H1 (cell line): ENCODE measurements around the gene RBBP6. TPM values are rescaled to one million over a fixed set of nuclear protein-coding genes. Genes with fewer than 3 reads are reported as not detected.

ENCODE experiments used
- CTCF ChIA-PET: fragments of 300-600 bp; sonication (Branson Sonifier 250); formaldehyde crosslinking; loops from one replicate; lab custom pipeline; 2021; ENCODE audit not compliant: partially characterized antibody; lab: Charles Lee
- POLR2A ChIA-PET: fragments of 300-600 bp; sonication (Branson Sonifier 250); formaldehyde crosslinking; loops from one replicate; lab custom pipeline; 2021; ENCODE audit warnings: inconsistent platforms; ENCODE audit not compliant: partially characterized antibody; lab: Charles Lee
- DNase-seq, 2 experiments: peaks; one replicate each; pipeline versions ENCODE4 v3.0.0 to v3.0.0-alpha.2; 2010 to 2022; ENCODE audit warnings: low spot score in 2 of 2, low read depth in 1 of 2, mixed read lengths in 1 of 2
- FAIRE-seq: peaks from 2 replicates; lab custom pipeline; 2011; peaks lifted over from hg19 to GRCh38; lab: Jason Lieb, UNC
- H2AFZ ChIP-seq: 2 replicates; pipeline ENCODE4 v1.8.1; 2012; ENCODE audit warnings: low read length, inconsistent platforms
- H2AK5ac ChIP-seq: 2 replicates; pipeline ENCODE4 v1.6.1; 2013; ENCODE audit warnings: low read depth, low read length
- H2BK120ac ChIP-seq: replicated peaks from 2 replicates; pipeline ENCODE3; 2013; ENCODE audit warnings: low read depth, low read length, inconsistent platforms
- H2BK12ac ChIP-seq: 2 replicates; pipeline ENCODE4 v1.6.1; 2013; ENCODE audit warnings: low read depth, low read length
- H2BK15ac ChIP-seq: 2 replicates; pipeline ENCODE4 v1.6.1; 2013; ENCODE audit warnings: low read length
- H2BK20ac ChIP-seq: 2 replicates; pipeline ENCODE4 v1.6.1; 2013; ENCODE audit warnings: low read length
- H2BK5ac ChIP-seq: 2 replicates; pipeline ENCODE4 v1.6.1; 2013; ENCODE audit warnings: low read depth, low read length
- H3K14ac ChIP-seq: 2 replicates; pipeline ENCODE4 v1.6.1; 2013; ENCODE audit warnings: inconsistent platforms; ENCODE audit not compliant: insufficient read length
- H3K18ac ChIP-seq: 2 replicates; pipeline ENCODE4 v1.6.1; 2013; ENCODE audit warnings: low read length; ENCODE audit errors: extremely low read depth
- H3K23ac ChIP-seq: 2 replicates; pipeline ENCODE4 v1.6.1; 2013; ENCODE audit warnings: inconsistent platforms; ENCODE audit not compliant: insufficient read length
- H3K23me2 ChIP-seq: 2 replicates; pipeline ENCODE4 v1.6.1; 2013; ENCODE audit warnings: low read depth, low read length
- H3K27ac ChIP-seq: 2 replicates; pipeline ENCODE4 v1.6.1; 2011; ENCODE audit warnings: low read depth, low read length, inconsistent platforms
- H3K27me3 ChIP-seq, 4 experiments: replicated peaks in 1 of 4; 1 replicate in 1 of 4; 2 replicates in 3 of 4; pipeline versions ENCODE4 v1.6.1 to v1.8.1; 2011 to 2013; ENCODE audit warnings: low read length in 3 of 4, mild to moderate bottlenecking in 3 of 4, inconsistent platforms in 2 of 4, mixed read lengths in 2 of 4, moderate library complexity in 1 of 4; ENCODE audit not compliant: control insufficient read depth in 3 of 4, insufficient read depth in 3 of 4; ENCODE audit errors: extremely low read depth in 1 of 4
- H3K36me3 ChIP-seq, 4 experiments: 2 replicates each; pipeline versions ENCODE4 v1.6.1 to v1.8.1; 2011 to 2013; ENCODE audit warnings: mild to moderate bottlenecking in 4 of 4, low read length in 3 of 4, moderate library complexity in 2 of 4, control low read depth in 1 of 4, inconsistent platforms in 1 of 4; ENCODE audit not compliant: insufficient read depth in 4 of 4, control insufficient read depth in 2 of 4
- H3K4ac ChIP-seq: replicated peaks from 2 replicates; pipeline ENCODE3; 2013; ENCODE audit warnings: low read length, low read depth, mixed read lengths, inconsistent platforms; ENCODE audit not compliant: insufficient read length
- H3K4me1 ChIP-seq, 4 experiments: replicated peaks in 1 of 4; 1 replicate in 1 of 4; 2 replicates in 3 of 4; pipeline versions ENCODE4 v1.6.1 to v1.8.1; 2011 to 2013; ENCODE audit warnings: low read length in 3 of 4, inconsistent platforms in 2 of 4, mixed read lengths in 1 of 4; ENCODE audit not compliant: insufficient read depth in 4 of 4, control insufficient read depth in 3 of 4
- H3K4me2 ChIP-seq, 2 experiments: 2 replicates each; pipeline versions ENCODE4 v1.6.1 to v1.8.1; 2011 to 2013; ENCODE audit warnings: low read depth in 2 of 2, low read length in 2 of 2, control low read depth in 1 of 2, inconsistent platforms in 1 of 2, mild to moderate bottlenecking in 1 of 2; ENCODE audit not compliant: insufficient read depth in 1 of 2
- H3K4me3 ChIP-seq, 4 experiments: fragments of 200-600, 300-600 bp in 1 of 4; sonication (generic), shearing (Covaris generic), sonication (Bioruptor Twin) in 1 of 4; 2 replicates each; pipeline versions ENCODE4 v1.5.1 to v1.8.1; 2011 to 2016; ENCODE audit warnings: low read length in 4 of 4, low read depth in 3 of 4, control low read depth in 2 of 4, inconsistent platforms in 2 of 4, mild to moderate bottlenecking in 2 of 4, mixed read lengths in 1 of 4, moderate library complexity in 1 of 4; ENCODE audit not compliant: insufficient read depth in 2 of 4; ENCODE audit errors: extremely low read depth in 1 of 4
- H3K56ac ChIP-seq: replicated peaks from 2 replicates; pipeline ENCODE3; 2013; ENCODE audit warnings: low read depth, mild to moderate bottlenecking, mixed read lengths, low read length, inconsistent platforms; ENCODE audit not compliant: insufficient read length
- H3K79me1 ChIP-seq: 2 replicates; pipeline ENCODE4 v1.6.1; 2013; ENCODE audit warnings: low read depth, low read length, control low read depth
- H3K79me2 ChIP-seq, 2 experiments: 2 replicates each; pipeline versions ENCODE4 v1.6.1 to v1.8.1; 2012 to 2013; ENCODE audit warnings: low read length in 2 of 2, mild to moderate bottlenecking in 2 of 2, inconsistent platforms in 1 of 2; ENCODE audit not compliant: insufficient read depth in 2 of 2, control insufficient read depth in 1 of 2
- H3K9ac ChIP-seq, 4 experiments: replicated peaks in 1 of 4; 1 replicate in 1 of 4; 2 replicates in 3 of 4; pipeline versions ENCODE4 v1.6.1 to v1.8.1; 2011 to 2013; ENCODE audit warnings: low read depth in 3 of 4, low read length in 3 of 4, control low read depth in 2 of 4, mild to moderate bottlenecking in 2 of 4, moderate library complexity in 2 of 4, inconsistent platforms in 1 of 4; ENCODE audit errors: extremely low read depth in 1 of 4
- H3K9me3 ChIP-seq, 2 experiments: 2 replicates each; pipeline versions ENCODE4 v1.6.1 to v1.8.1; 2012 to 2013; ENCODE audit warnings: mild to moderate bottlenecking in 2 of 2, moderate library complexity in 2 of 2, control low read depth in 1 of 2, inconsistent platforms in 1 of 2, low read depth in 1 of 2, low read length in 1 of 2, mixed read lengths in 1 of 2; ENCODE audit not compliant: insufficient read depth in 2 of 2
- H4K20me1 ChIP-seq, 2 experiments: replicated peaks in 1 of 2; 2 replicates each; pipeline versions ENCODE3 to v1.8.1; 2011 to 2013; ENCODE audit warnings: inconsistent platforms in 2 of 2, low read length in 2 of 2, mild to moderate bottlenecking in 1 of 2; ENCODE audit not compliant: insufficient read depth in 2 of 2, control insufficient read depth in 1 of 2
- H4K5ac ChIP-seq: 2 replicates; pipeline ENCODE4 v1.6.1; 2013; ENCODE audit warnings: low read length, low read depth, mixed read lengths, inconsistent platforms; ENCODE audit not compliant: insufficient read length
- H4K8ac ChIP-seq: 2 replicates; pipeline ENCODE4 v1.8.0; 2013; ENCODE audit warnings: mild to moderate bottlenecking, moderate library complexity, low read length, inconsistent platforms; ENCODE audit not compliant: insufficient read depth; ENCODE audit errors: extremely low read depth
- H4K91ac ChIP-seq: replicated peaks from 2 replicates; pipeline ENCODE3; 2013; ENCODE audit warnings: low read length, mixed read lengths, inconsistent platforms; ENCODE audit not compliant: insufficient read length
- ASH2L ChIP-seq: fragments of 200-600, 300-600 bp; sonication (generic); IDR thresholded peaks from one replicate; pipeline ENCODE4 v1.7.1; 2017; ENCODE audit warnings: low read length
- CEBPB ChIP-seq: IDR thresholded peaks from 2 replicates; pipeline ENCODE4 v1.6.1; 2012; ENCODE audit warnings: low read depth, low read length
- EZH2 ChIP-seq: fragments of 200-600 bp; sonication (generic); IDR thresholded peaks from 2 replicates; pipeline ENCODE4 v1.7.1; 2012; ENCODE audit warnings: low read depth, mild to moderate bottlenecking, moderate library complexity, low read length, inconsistent platforms; ENCODE audit not compliant: severe bottlenecking
- WGBS, 2 experiments: shearing (Covaris generic) in 1 of 2; methylation state at CpG; one replicate each; pipeline versions ENCODE4 v1.1.6 to v1.1.7; 2013 to 2015; ENCODE audit warnings: low lambda C conversion rate in 2 of 2, mixed read lengths in 2 of 2, inconsistent platforms in 1 of 2, low coverage in 1 of 2, missing lambda C conversion rate in 1 of 2; ENCODE audit not compliant: insufficient replicate concordance in 2 of 2, insufficient coverage in 1 of 2, insufficient read length in 1 of 2; ENCODE audit errors: extremely low coverage in 1 of 2, missing lambda C conversion rate in 1 of 2; 5-methylcytosine and 5-hydroxymethylcytosine counted together
- polyA plus RNA-seq, 7 experiments: library from polyadenylated mRNA; depleted of rRNA in 3 of 7; stranded (reverse) in 5 of 7; unstranded in 2 of 7; fragments of >200 nt in 5 of 7; fragments of 200-250 nt in 2 of 7; gene quantifications; 1 replicate in 5 of 7; 2 replicates in 1 of 7; 4 replicates in 1 of 7; pipeline versions ENCODE4 v1.2.1 to v1.2.3, GENCODE V29; 2011 to 2013; ENCODE audit warnings: missing spikeins in 2 of 7, mixed read lengths in 2 of 7
- total RNA-seq: library from RNA; stranded (reverse); fragmentation: NEBNext Ultra II Directional; extraction: Animal tissue kit (Norgen Biotek cat#: 25700); gene quantifications from 2 replicates; pipeline ENCODE4 v1.2.1, GENCODE V29; 2021

RBBP6 gene
- total and polyA plus RNA-seq, 2 of the 8 experiments (the other 6 are each of a cell fraction or from before 2014, with no cell fraction given), result 22.5 to 54.5 TPM

GRCh38 chr16:24526701-24527495, 12.5 kb upstream of the RBBP6 start:
- CTCF ChIA-PET, result interaction anchor here (1.2 to 2.5 kb wide), 4 partner anchors 9 to 13 kb away, joined by 3 to 10 read pairs (median 4); partner anchors contain the start of gene RBBP6
- Histone ChIP-seq H3K4ac (no peak overlapping the region), H3K79me1 (no peaks in the 10 kb centered on the region), H3K4me2 (no peak overlapping the region), H4K20me1 (no peaks in the 10 kb centered on the region), H3K79me2 (no peaks in the 10 kb centered on the region), H3K9me3 (no peaks in the 10 kb centered on the region), H2BK120ac (no peak overlapping the region), H3K56ac (no peak overlapping the region), H3K18ac (no peak overlapping the region), H3K9ac (no peak overlapping the region), H3K23me2 (no peaks in the 10 kb centered on the region), H2BK20ac (no peak overlapping the region), H4K5ac (no peak overlapping the region), H2AK5ac (no peak overlapping the region), H3K36me3 (no peaks in the 10 kb centered on the region), H2BK12ac (no peak overlapping the region), H3K4me3 (no peak overlapping the region), H3K27me3 (no peaks in the 10 kb centered on the region), H3K14ac (no peak overlapping the region), H2BK15ac (no peak overlapping the region), H2BK5ac (no peak overlapping the region), H2AFZ (no peak overlapping the region), H3K23ac (no peak overlapping the region), H3K27ac (no peak overlapping the region), H3K4me1 (no peaks in the 10 kb centered on the region), H4K91ac (no peak overlapping the region), H4K8ac (no peak overlapping the region)
- POLR2A ChIA-PET, result interaction anchor here (1.4 to 2.0 kb wide), 2 partner anchors 12 to 13 kb away, joined by 3 to 6 read pairs; partner anchors contain the start of gene RBBP6
- FAIRE-seq (no peak), DNase-seq (peak in 1 of 2 experiments; percentile 6)
- WGBS, 2 experiments, result 88% methylated on average over 9 of the region's 9 CpGs; no CpG with 5 or more reads in 1 of the 2 experiments
- TF ChIP-seq EZH2, result no peak
- no peak for TF ChIP-seq CEBPB
- no peak for TF ChIP-seq ASH2L
